ENCODE data around the gene SLCO1B3.
"Not testable (repeated sequence)": the region's sequence is repeated elsewhere in the genome, so short reads cannot be mapped to it uniquely, and the experiment has no call there.

Gene SLCO1B3, protein sequence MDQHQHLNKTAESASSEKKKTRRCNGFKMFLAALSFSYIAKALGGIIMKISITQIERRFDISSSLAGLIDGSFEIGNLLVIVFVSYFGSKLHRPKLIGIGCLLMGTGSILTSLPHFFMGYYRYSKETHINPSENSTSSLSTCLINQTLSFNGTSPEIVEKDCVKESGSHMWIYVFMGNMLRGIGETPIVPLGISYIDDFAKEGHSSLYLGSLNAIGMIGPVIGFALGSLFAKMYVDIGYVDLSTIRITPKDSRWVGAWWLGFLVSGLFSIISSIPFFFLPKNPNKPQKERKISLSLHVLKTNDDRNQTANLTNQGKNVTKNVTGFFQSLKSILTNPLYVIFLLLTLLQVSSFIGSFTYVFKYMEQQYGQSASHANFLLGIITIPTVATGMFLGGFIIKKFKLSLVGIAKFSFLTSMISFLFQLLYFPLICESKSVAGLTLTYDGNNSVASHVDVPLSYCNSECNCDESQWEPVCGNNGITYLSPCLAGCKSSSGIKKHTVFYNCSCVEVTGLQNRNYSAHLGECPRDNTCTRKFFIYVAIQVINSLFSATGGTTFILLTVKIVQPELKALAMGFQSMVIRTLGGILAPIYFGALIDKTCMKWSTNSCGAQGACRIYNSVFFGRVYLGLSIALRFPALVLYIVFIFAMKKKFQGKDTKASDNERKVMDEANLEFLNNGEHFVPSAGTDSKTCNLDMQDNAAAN

DNA sequence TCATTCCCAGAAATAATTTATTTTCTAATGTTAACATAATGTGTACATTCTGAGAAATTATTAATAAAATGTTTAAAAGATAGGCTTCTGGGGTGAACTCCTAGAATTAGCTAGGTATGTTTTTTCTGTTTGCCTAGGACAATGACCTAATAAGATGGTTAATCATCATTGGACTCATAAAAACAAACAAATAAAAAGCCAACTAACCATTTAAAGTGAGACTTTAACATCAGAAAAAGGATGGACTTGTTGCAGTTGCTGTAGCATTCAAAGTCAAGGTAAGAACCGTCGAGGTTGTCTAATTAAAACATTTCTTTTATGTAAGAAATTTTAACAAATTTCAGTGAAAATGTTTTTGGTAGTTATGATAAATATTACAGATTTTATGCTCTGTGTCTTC is at the start of gene SLCO1B3:
TSS of gene SLCO1B3 (plus strand) at position 219 of the 400 bp plus-strand sequence. CDS start 5,034 bp downstream, outside the sequence.
- no peak for DNase-seq (ENCODE audit: low read depth)

GRCh38 chr12:20777420-20777819 is 33.1 kb upstream of the SLCO1B3 start:
- DNase-seq (ENCODE audit: low read depth), result no peak

DNA sequence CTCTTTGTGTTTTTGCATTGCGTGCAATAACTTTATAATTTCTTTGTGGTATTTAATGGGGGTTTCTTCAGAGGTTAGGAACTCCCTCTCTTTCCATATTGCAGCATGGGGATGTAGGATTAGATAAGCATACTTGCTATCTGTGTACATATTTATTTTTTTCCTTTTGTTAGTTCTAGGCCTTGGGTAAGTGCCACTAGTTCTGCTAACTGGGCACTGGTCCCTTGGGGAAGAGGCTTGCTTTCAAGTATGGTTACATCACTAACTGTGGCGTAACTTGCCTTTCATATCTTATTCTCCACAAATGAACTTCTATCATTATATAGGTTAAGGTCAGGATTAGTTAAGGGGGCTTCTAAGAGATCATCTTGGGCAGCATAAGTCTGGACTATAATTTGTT is 31.5 kb upstream of the SLCO1B3 start:
- DNase-seq (ENCODE audit: low read depth), result no peak

- not testable (repeated sequence) for DNase-seq (ENCODE audit: low read depth)
Observed at GRCh38 chr12:20779971-20780370, 30.5 kb upstream of the SLCO1B3 start.

- DNase-seq (ENCODE audit: low read depth), result not testable (repeated sequence)
Observed at GRCh38 chr12:20783796-20784357, 26.6 kb upstream of the SLCO1B3 start.

DNA sequence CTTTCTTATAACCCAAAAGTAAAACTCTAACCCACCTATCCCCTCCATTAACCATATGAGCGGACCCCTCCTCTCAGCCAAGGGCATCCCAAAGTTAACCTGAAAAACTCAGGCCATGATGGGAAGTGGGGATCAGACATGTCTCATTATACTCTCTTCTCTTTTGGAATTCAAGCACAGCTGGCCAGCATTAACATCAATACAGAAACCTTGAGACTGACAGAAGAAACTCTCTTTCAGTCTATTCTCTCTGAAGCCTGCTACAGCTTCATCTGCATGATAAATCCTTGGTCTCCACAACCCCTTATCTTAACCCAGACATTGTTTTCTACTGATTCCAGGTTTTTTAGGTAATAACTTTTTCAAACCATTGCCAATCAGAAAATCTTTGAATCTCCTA is 17.5 kb upstream of the SLCO1B3 start:
- DNase-seq (ENCODE audit: low read depth), result no peak

- DNase-seq (ENCODE audit: low read depth), result no peak
Observed at GRCh38 chr12:20798554-20798953, 12.0 kb upstream of the SLCO1B3 start.

DNA sequence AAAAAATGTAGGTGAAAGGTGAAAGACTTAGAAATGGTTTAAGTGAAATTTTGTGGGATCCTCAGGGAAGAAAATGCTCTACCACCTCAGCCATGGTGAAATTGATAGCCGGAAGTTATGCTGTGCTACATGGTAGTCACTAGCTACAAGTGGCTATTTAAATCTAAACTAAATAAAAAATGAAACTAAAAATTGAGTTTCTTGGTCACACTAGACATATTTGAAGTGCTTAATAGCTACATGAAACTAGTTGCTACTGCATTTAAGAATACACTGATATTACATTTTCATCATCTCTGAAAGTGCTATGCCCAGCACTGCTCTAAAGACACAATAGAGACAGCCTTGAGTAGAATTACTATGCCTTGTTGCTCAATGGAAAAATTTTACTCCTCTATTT is 10.3 kb upstream of the SLCO1B3 start:
- DNase-seq (ENCODE audit: low read depth), result no peak

DNA sequence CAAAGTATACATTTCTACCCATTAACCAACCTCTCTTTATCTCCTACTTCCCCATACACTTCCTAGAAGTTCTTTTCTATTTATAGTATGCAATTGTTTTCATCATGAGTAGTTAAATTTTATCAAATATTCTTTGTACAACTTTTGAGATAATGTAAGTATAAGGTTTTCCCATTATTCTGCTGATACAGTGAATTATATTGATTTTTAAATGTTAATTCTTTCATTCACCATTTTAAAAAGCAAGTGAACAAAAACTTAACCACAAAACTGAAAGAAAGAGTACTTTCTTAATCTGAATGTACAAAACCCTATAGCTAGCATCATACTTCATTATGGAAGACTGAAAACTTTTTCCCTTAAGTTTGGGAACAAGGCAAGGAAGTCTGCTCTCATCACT is 9.5 kb upstream of the SLCO1B3 start:
- no peak for DNase-seq (ENCODE audit: low read depth)

- DNase-seq (ENCODE audit: low read depth), result no peak
Observed at GRCh38 chr12:20805921-20806320, 4.6 kb upstream of the SLCO1B3 start.

GRCh38 chr12:20807192-20808080 is 3.1 kb upstream of the SLCO1B3 start:
- no peak for DNase-seq (ENCODE audit: low read depth)

DNA sequence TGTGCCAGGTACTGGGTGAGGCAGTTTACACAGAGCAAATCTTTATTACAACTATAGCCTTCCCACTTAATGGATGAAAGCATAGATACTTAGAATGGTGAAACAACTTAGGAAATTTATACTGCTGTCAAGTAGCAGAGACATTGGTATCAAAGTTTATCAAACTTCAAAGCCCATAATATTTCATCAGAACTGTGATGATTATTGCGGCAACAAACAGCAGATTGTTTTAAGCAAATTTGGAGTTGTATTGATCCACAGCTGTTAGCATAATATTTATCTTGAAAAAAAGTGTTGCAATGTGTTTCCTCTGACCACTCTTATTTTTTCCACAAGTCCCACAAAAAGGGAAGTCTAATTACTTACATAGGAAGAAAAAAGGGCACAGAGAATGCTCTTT is 2.0 kb upstream of the SLCO1B3 start:
- DNase-seq (ENCODE audit: low read depth), result no peak

DNA sequence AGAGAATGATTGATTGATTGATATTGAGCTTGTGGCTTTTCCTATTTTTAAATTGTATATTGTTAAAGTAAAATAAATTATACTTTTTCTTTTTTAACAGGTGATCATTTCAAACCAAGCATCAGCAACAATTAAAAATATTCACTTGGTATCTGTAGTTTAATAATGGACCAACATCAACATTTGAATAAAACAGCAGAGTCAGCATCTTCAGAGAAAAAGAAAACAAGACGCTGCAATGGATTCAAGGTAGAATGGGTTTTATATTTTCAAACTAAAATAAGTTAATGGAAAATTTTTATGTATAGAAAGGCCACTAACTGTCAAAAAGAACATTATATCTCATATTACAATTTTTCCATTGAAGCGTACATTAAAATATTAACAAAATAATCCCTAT is 5.1 kb downstream of the SLCO1B3 start:
- no peak for DNase-seq (ENCODE audit: low read depth)

DNA sequence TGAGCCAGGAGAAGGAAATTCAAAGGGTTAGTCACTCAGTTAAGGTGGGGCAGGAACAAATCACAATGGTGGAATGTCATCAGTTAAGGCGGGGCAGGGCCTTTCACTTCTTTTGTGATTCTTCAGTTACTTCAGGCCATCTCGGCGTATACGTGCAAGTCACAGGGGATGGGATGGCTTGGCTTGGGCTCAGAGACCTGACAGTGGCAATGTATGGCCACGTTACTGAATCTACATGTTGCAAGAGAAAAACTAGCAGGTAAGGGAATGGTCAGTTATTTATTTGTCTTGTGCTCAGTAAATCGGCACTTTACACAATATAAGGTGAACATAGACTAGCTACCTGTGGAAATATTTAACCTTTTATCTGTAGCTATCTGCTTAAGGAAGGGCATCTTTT is 11.9 kb downstream of the SLCO1B3 start:
- no peak for DNase-seq (ENCODE audit: low read depth)

DNA sequence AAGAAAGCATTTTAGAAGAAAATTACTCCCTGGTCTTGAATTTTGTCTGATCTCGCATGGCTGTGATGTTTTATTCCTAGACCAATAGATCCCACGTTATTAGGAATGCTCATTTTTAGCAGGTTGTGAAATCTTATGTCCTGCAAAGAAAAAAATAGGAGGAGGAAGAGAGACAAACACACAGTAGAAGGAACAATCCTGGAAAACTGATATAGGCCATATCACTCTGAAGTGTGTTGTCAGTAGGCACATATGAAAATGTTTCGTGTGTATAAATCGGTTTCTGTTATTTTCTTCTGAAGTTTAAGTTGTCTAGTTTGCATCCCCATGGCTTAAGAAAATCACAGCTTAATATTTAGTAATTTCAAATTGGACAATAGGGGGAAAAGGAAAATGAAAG is 12.4 kb downstream of the SLCO1B3 start:
- no peak for DNase-seq (ENCODE audit: low read depth)

DNA sequence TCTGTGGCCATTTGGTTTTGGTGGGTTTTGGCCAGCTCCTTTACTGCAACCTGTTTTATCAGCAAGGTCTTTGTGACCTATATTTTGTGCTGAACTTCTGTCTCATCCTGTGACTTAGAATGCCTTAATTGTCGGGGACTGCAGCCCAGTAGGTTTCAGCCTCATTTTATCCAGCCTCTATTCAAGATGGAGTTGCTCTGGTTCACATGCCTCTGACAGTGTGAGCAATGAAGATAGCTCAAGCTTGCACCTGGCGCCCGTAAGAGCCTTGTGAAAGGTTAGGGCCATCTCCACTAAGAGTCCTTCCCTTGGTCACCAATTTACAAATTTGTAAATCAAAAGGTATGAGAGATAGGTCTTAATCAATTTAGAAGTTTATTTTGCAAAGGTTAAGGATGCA is 19.4 kb downstream of the SLCO1B3 start:
- DNase-seq (ENCODE audit: low read depth), result no peak

- DNase-seq (ENCODE audit: low read depth), result no peak
Observed at GRCh38 chr12:20830456-20830855, 20.0 kb downstream of the SLCO1B3 start.

- DNase-seq (ENCODE audit: low read depth), result no peak
Observed at GRCh38 chr12:20832911-20833310, 22.4 kb downstream of the SLCO1B3 start.

GRCh38 chr12:20852649-20853048 is 42.1 kb downstream of the SLCO1B3 start:
- DNase-seq (ENCODE audit: low read depth), result no peak

- no peak for DNase-seq (ENCODE audit: low read depth)
Observed at GRCh38 chr12:20863056-20863455, 52.6 kb downstream of the SLCO1B3 start.

DNA sequence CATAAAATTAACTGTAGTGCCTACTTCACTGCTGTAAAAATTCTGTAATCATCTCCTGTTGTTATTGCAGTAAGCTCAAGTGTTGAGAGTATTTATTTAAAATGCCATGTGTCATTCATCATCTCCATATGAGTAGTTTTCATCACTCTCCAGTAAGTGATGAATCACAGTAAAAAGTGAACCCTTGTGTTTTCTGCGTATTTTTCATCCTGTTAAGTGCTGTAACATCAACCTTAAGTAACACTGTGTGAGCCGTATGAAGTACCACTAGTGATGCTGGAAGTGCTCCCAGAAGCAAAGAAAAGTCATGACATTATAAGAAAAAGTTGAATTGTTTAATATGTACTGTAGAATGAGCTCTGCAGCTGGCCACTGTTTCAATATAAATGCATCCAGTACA is 55.4 kb downstream of the SLCO1B3 start:
- no peak for DNase-seq (ENCODE audit: low read depth)

DNA sequence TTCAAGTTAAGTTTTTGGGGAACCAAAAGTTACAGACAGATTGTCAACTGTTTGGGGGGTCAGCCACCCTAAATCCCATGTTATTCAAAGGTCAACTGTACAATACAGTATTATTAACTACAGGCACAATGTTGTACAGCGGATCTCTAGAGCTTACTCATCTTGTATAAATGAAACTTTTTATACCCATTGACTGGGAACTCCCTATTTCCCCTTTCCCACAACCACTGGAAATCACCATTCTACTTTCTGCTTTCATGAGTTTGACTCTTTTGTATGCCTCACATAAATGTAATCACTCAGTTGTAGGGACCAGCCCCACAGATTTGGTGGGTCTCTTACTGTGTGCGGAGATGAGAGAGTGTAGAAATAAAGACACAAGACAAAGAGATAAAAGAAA is 57.8 kb downstream of the SLCO1B3 start:
- DNase-seq (ENCODE audit: low read depth), result no peak

All from HS-27A (cell line).